Caco-2 (cell line): ENCODE data around the gene PRKAR1A. TPM values are rescaled to one million over a fixed set of nuclear protein-coding genes. Genes with fewer than 3 reads are reported as not detected.

Source experiments
- BruUV-seq: library from RNA; stranded (reverse); fragments of 400-500 nt; replicated peaks from 2 replicates; lab custom pipeline; 2021; lab: Mats Ljungman, UMichigan
- CTCF ChIA-PET: fragments of 300-600 bp; sonication (Branson Sonifier 250); formaldehyde crosslinking; loops from one replicate; lab custom pipeline; 2022; ENCODE audit warnings: antibody characterized with exemption; lab: Charles Lee
- POLR2A ChIA-PET: fragments of 300-600 bp; sonication (Branson Sonifier 250); formaldehyde crosslinking; loops from one replicate; lab custom pipeline; 2022; ENCODE audit warnings: antibody characterized with exemption; lab: Charles Lee
- DNase-seq, 2 experiments: peaks; one replicate each; pipeline versions ENCODE4 v3.0.0 to v3.0.0-alpha.2; 2020 to 2022
- H3K27me3 ChIP-seq: replicated peaks from 2 replicates; pipeline ENCODE4 v1.6.0; 2011; ENCODE audit warnings: low read length; ENCODE audit not compliant: control insufficient read depth, insufficient read depth
- H3K36me3 ChIP-seq: 2 replicates; pipeline ENCODE4 v1.5.1; 2011; ENCODE audit warnings: low read length; ENCODE audit not compliant: control insufficient read depth, insufficient read depth
- H3K4me1 ChIP-seq: fragments of 250-450 bp; sonication (Bioruptor Pico); 2 replicates; pipeline ENCODE4 v1.5.1; 2020; ENCODE audit warnings: mild to moderate bottlenecking
- H3K4me3 ChIP-seq: 2 replicates; pipeline ENCODE4 v1.5.1; 2011; ENCODE audit warnings: low read depth, mild to moderate bottlenecking, control low read depth, low read length
- H3K9me3 ChIP-seq: fragments of 250-450 bp; sonication (Bioruptor Pico); 2 replicates; pipeline ENCODE4 v1.5.1; 2020; ENCODE audit warnings: mild to moderate bottlenecking, moderate library complexity
- H3K27ac Mint-ChIP-seq: one replicate; pipeline ENCODE4 v1.8.0; 2022; ENCODE audit warnings: mixed read lengths; ENCODE audit not compliant: unreplicated experiment
- H3K27me3 Mint-ChIP-seq: one replicate; pipeline ENCODE4 v1.8.0; 2022; ENCODE audit warnings: mixed read lengths; ENCODE audit not compliant: insufficient read depth, unreplicated experiment
- H3K36me3 Mint-ChIP-seq: one replicate; pipeline ENCODE4 v1.8.0; 2022; ENCODE audit warnings: mild to moderate bottlenecking, mixed read lengths; ENCODE audit not compliant: insufficient read depth, unreplicated experiment
- H3K4me1 Mint-ChIP-seq: one replicate; pipeline ENCODE4 v1.8.0; 2022; ENCODE audit warnings: low read depth, mixed read lengths; ENCODE audit not compliant: unreplicated experiment
- H3K4me3 Mint-ChIP-seq: one replicate; pipeline ENCODE4 v1.8.0; 2022; ENCODE audit warnings: mild to moderate bottlenecking, moderate library complexity, mixed read lengths; ENCODE audit not compliant: unreplicated experiment
- H3K9me3 Mint-ChIP-seq: one replicate; pipeline ENCODE4 v1.8.0; 2022; ENCODE audit warnings: mixed read lengths; ENCODE audit not compliant: unreplicated experiment
- CTCF ChIP-seq, 2 experiments: fragments of 200-600 bp in 1 of 2; IDR thresholded peaks; 1 replicate in 1 of 2; 2 replicates in 1 of 2; pipeline versions ENCODE4 v1.5.1 to v1.8.0; 2011 to 2022; ENCODE audit warnings: antibody characterized with exemption in 1 of 2, control low read depth in 1 of 2, inconsistent platforms in 1 of 2, low read depth in 1 of 2, low read length in 1 of 2, mild to moderate bottlenecking in 1 of 2, moderate library complexity in 1 of 2; ENCODE audit not compliant: insufficient read depth in 1 of 2, severe bottlenecking in 1 of 2, unreplicated experiment in 1 of 2
- intact Hi-C: fragments of 100-400 bp; cut with micrococcal nuclease; formaldehyde crosslinking; loops from one replicate; pipeline ENCODE4 v1.10.0; 2022; ENCODE audit not compliant: unreplicated experiment
- total RNA-seq: library from RNA; stranded (reverse); gene quantifications from 2 replicates; pipeline ENCODE4 v1.2.3, GENCODE V29; 2022

PRKAR1A gene
- total RNA-seq, 1 experiment from 2014 or later, result 160 TPM

- H3K4me1 Mint-ChIP-seq, result no peaks in the 10 kb centered on the region
- ChIA-PET POLR2A (no interaction called here), CTCF (no interaction called here)
- H3K36me3 ChIP-seq, result peaks cover 3% of the 10 kb centered on the region
- H3K9me3 ChIP-seq, result peaks cover 4% of the 10 kb centered on the region; the same call in 1 of the 2 replicates
- DNase-seq, result no peak
- no peak overlapping the region for H3K27ac Mint-ChIP-seq
- intact Hi-C loops, result no loop called here
- H3K4me1 ChIP-seq, result no peaks in the 10 kb centered on the region
- BruUV-seq, result no TSS peak
- H3K36me3 Mint-ChIP-seq, result peaks cover 75% of the 10 kb centered on the region
- H3K9me3 Mint-ChIP-seq, result no peaks in the 10 kb centered on the region
- no peaks in the 10 kb centered on the region for H3K27me3 ChIP-seq
- no peak overlapping the region for H3K4me3 Mint-ChIP-seq
- H3K4me3 ChIP-seq, result no peak overlapping the region
- no peak for TF ChIP-seq CTCF (IDR thresholded peaks at IDR 0.05; ENCODE audit: insufficient read depth in 1 of 2, low read depth in 1 of 2, low read length in 1 of 2, severe bottlenecking in 1 of 2, unreplicated experiment in 1 of 2)
- H3K27me3 Mint-ChIP-seq, result no peaks in the 10 kb centered on the region
These were observed 10.0 kb downstream of the PRKAR1A start for GRCh38 chr17:68522266-68522665.

- TF ChIP-seq CTCF (IDR thresholded peaks at IDR 0.05; ENCODE audit: insufficient read depth in 1 of 2, low read depth in 1 of 2, low read length in 1 of 2, severe bottlenecking in 1 of 2, unreplicated experiment in 1 of 2), result no peak
- H3K27me3 ChIP-seq, result no peaks in the 10 kb centered on the region
- intact Hi-C loops, result no loop called here
- ChIA-PET POLR2A (no interaction called here), CTCF (no interaction called here)
- peaks cover 85% of the 10 kb centered on the region for H3K36me3 Mint-ChIP-seq
- BruUV-seq, result no TSS peak
- no peaks in the 10 kb centered on the region for H3K4me1 Mint-ChIP-seq
- no peaks in the 10 kb centered on the region for H3K9me3 Mint-ChIP-seq
- DNase-seq, result no peak
- no peak overlapping the region for H3K27ac Mint-ChIP-seq
- H3K36me3 ChIP-seq, result peaks cover 1% of the 10 kb centered on the region
- no peak overlapping the region for H3K4me3 ChIP-seq
- H3K27me3 Mint-ChIP-seq, result no peaks in the 10 kb centered on the region
- no peak overlapping the region for H3K4me3 Mint-ChIP-seq
- no peaks in the 10 kb centered on the region for H3K4me1 ChIP-seq
- H3K9me3 ChIP-seq, result no peaks in the 10 kb centered on the region
These were observed 14.3 kb downstream of the PRKAR1A start for GRCh38 chr17:68526548-68526947.

- H3K9me3 ChIP-seq, result no peaks in the 10 kb centered on the region
- intact Hi-C loops, result no loop called here
- no peaks in the 10 kb centered on the region for H3K27me3 Mint-ChIP-seq
- ChIA-PET POLR2A (no interaction called here), CTCF (no interaction called here)
- no peaks in the 10 kb centered on the region for H3K4me1 ChIP-seq
- no TSS peak for BruUV-seq
- H3K36me3 ChIP-seq, result peaks cover 1% of the 10 kb centered on the region
- no peak for DNase-seq
- H3K4me1 Mint-ChIP-seq, result no peaks in the 10 kb centered on the region
- peaks cover 82% of the 10 kb centered on the region for H3K36me3 Mint-ChIP-seq
- no peaks in the 10 kb centered on the region for H3K9me3 Mint-ChIP-seq
- no peak overlapping the region for H3K4me3 ChIP-seq
- H3K4me3 Mint-ChIP-seq, result no peak overlapping the region
- H3K27me3 ChIP-seq, result no peaks in the 10 kb centered on the region
- no peak overlapping the region for H3K27ac Mint-ChIP-seq
- no peak for TF ChIP-seq CTCF (IDR thresholded peaks at IDR 0.05; ENCODE audit: insufficient read depth in 1 of 2, low read depth in 1 of 2, low read length in 1 of 2, severe bottlenecking in 1 of 2, unreplicated experiment in 1 of 2)
These were observed 15.1 kb downstream of the PRKAR1A start for GRCh38 chr17:68527314-68527713.
